Lower leg skin (tissue), 3 donors: ENCODE results near the gene KCNMA1.

ENCODE experiments used
- CTCF ChIP-seq, 3 donors: fragments of 450-650 bp; IDR thresholded peaks; one replicate each; pipeline ENCODE4 v1.5.1; 2016; ENCODE audit warnings: antibody characterized with exemption in 3 of 3, mild to moderate bottlenecking in 3 of 3, moderate library complexity in 2 of 3
- POLR2A ChIP-seq, 2 donors: fragments of 450-650 bp; IDR thresholded peaks; one replicate each; pipeline ENCODE4 v1.6.1; 2016 to 2017; ENCODE audit warnings: antibody characterized with exemption in 2 of 2, mild to moderate bottlenecking in 1 of 2, moderate library complexity in 1 of 2

GRCh38 chr10:77518910-77519274 lies 118.7 kb downstream of the KCNMA1 start:
- TF ChIP-seq CTCF (IDR thresholded peaks at IDR 0.05) (no peak), POLR2A (IDR thresholded peaks at IDR 0.05) (no peak)
